Stimulated activated CD8-positive, alpha-beta memory T cell treated with anti-CD3 and anti-CD28 coated beads, Interleukin-4, amount 100 ng/mL, for 24 hours (primary cell): ENCODE results near the gene MBP.

ENCODE experiments used
- DNase-seq: peaks from one replicate; pipeline ENCODE4 v3.0.0-alpha.2; 2020; ENCODE audit warnings: low read depth

The MBP gene

GRCh38 chr18:76943542-76944339, 188.8 kb downstream of the MBP start:
- no peak for DNase-seq

GRCh38 chr18:76941284-76941683, 191.3 kb downstream of the MBP start:
- DNase-seq: no peak

- DNase-seq: no peak
Measured at GRCh38 chr18:76938619-76939018, 194.0 kb downstream of the MBP start.

DNA sequence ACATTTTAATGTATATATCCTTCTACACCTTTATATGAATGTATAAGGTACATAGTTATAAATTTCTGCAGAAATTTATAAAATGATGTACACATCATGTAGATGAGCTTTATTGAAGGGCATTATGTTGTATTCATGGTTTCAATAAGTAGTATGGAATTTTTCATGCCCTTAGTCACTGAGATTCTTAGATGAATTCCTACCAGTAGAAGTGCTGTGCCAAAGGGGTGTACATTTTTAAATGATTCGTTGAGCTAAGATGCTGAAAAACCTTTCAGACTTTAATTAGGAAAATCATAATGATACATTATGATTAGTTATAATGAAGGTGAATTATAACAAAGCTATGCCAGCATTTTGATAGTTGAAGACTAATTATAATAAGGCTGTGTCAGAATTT, 195.0 kb downstream of the MBP start:
- no peak for DNase-seq

GRCh38 chr18:76936877-76937276, 195.7 kb downstream of the MBP start:
- no peak for DNase-seq

DNA sequence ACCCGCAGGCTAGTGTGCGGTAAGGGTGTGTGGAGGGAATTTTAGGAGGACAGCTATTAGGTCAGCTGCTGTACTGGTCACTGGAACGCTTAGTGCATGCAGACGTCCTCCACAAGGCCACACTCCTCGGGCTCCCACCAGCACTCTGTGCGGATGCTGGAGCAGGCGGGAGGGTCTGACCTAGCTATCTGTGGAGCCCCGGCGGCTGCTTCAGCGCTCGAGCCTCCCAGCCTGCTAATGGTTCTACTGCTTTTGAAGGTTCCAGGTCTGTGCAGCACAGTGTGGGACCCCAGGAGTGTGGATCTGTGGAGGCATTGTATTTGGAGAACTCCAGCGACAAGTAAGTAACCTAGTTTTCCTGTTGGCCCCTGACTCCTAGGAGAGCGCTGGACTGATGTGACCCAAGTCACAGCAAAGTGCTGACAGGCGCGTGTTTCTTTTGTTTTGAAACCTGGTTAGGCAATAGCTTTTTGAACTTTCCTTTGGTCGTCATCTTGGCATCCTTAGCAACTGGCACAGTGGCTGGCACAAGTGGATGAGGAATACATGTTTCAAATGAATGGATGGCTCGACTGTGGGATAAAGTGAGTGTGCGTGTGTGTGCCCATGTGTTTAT, 196.8 kb downstream of the MBP start:
- no peak for DNase-seq

GRCh38 chr18:76932026-76932819, 200.4 kb downstream of the MBP start:
- DNase-seq: no peak

GRCh38 chr18:76931171-76931570, 201.4 kb downstream of the MBP start:
- DNase-seq: no peak
